Activated CD8-positive, alpha-beta memory T cell treated with anti-CD3 and anti-CD28 coated beads, Interleukin-2, amount 50 U/mL, for 24 hours (primary cell): ENCODE measurements around the gene DIP2C.
"Not testable (repeated sequence)": the region's sequence is repeated elsewhere in the genome, so short reads cannot be mapped to it uniquely, and the experiment has no call there.

Source experiments
- DNase-seq: peaks from one replicate; pipeline ENCODE4 v3.0.0-alpha.2; 2020; ENCODE audit errors: extremely low read depth

DIP2C gene

GRCh38 chr10:641149-642010 is 48.1 kb downstream of the DIP2C start:
- DNase-seq = no peak

- DNase-seq = no peak
Measured at GRCh38 chr10:640673-641045, 48.8 kb downstream of the DIP2C start.

GRCh38 chr10:639751-640672 is 49.5 kb downstream of the DIP2C start:
- no peak for DNase-seq

GRCh38 chr10:639001-639750 is 50.3 kb downstream of the DIP2C start:
- DNase-seq = no peak

- no peak for DNase-seq
Measured at GRCh38 chr10:637771-638195, 51.7 kb downstream of the DIP2C start.

- DNase-seq = no peak
Measured at GRCh38 chr10:637221-637620, 52.2 kb downstream of the DIP2C start.

GRCh38 chr10:636769-637168 is 52.7 kb downstream of the DIP2C start:
- no peak for DNase-seq

- no peak for DNase-seq
Measured at GRCh38 chr10:636016-636730, 53.3 kb downstream of the DIP2C start.

- DNase-seq = no peak
Measured at GRCh38 chr10:635088-635861, 54.2 kb downstream of the DIP2C start.

- DNase-seq = no peak
Measured at GRCh38 chr10:634256-634655, 55.2 kb downstream of the DIP2C start.

- DNase-seq = no peak
Measured at GRCh38 chr10:633279-634245, 55.9 kb downstream of the DIP2C start.

- not testable (repeated sequence) for DNase-seq
Measured at GRCh38 chr10:632807-633177, 56.7 kb downstream of the DIP2C start.

GRCh38 chr10:632155-632806 is 57.2 kb downstream of the DIP2C start:
- DNase-seq = not testable (repeated sequence)

- no peak for DNase-seq
Measured at GRCh38 chr10:631266-631665, 58.2 kb downstream of the DIP2C start.

GRCh38 chr10:630581-631073 is 58.8 kb downstream of the DIP2C start:
- DNase-seq = no peak

- no peak for DNase-seq
Measured at GRCh38 chr10:629186-629998, 60.1 kb downstream of the DIP2C start.

- no peak for DNase-seq
Measured at GRCh38 chr10:628386-629045, 61.0 kb downstream of the DIP2C start.
